HepG2 (cell line): ENCODE data around the gene PLEKHH3. TPM values are rescaled to one million over a fixed set of nuclear protein-coding genes. Genes with fewer than 3 reads are reported as not detected.

Experiments
- GABPB1 ChIP-seq: IDR thresholded peaks from 2 replicates; pipeline ENCODE4 v1.6.1; 2016; ENCODE audit warnings: mild to moderate bottlenecking, missing genetic modification reagents, moderate library complexity, missing compliant biosample characterization
- HCFC1 ChIP-seq: fragments of 150-350 bp; IDR thresholded peaks from 2 replicates; pipeline ENCODE4 v1.6.1; 2014; ENCODE audit warnings: low read depth, low read length
- HNF4A ChIP-seq: sonication (generic); formaldehyde crosslinking; IDR thresholded peaks from 2 replicates; pipeline ENCODE4 v1.4.0; 2020; ENCODE audit warnings: missing genetic modification reagents
- HOXA7 ChIP-seq: sonication (generic); formaldehyde crosslinking; IDR thresholded peaks from 2 replicates; pipeline ENCODE4 v1.8.1; 2022; ENCODE audit warnings: mild to moderate bottlenecking, missing genetic modification reagents, moderate library complexity
- KLF13 ChIP-seq: sonication (generic); formaldehyde crosslinking; IDR thresholded peaks from 2 replicates; pipeline ENCODE4 v1.4.0; 2020; ENCODE audit warnings: mild to moderate bottlenecking, missing genetic modification reagents
- NCOR1 ChIP-seq: fragments of 200-600 bp; sonication (generic); IDR thresholded peaks from 2 replicates; pipeline ENCODE4 v1.7.0; 2017; ENCODE audit warnings: antibody characterized with exemption, low read length, borderline replicate concordance
- RAD51 ChIP-seq: fragments of 450-650 bp; IDR thresholded peaks from 2 replicates; pipeline ENCODE4 v1.6.1; 2016; ENCODE audit warnings: borderline replicate concordance
- RBM39 ChIP-seq: fragments of 200-400 bp; formaldehyde crosslinking; IDR thresholded peaks from one replicate; pipeline ENCODE4 v1.6.1; 2018; ENCODE audit warnings: antibody characterized with exemption, mild to moderate bottlenecking, low read depth, low read length; ENCODE audit not compliant: poor library complexity, severe bottlenecking
- RELA ChIP-seq: sonication (generic); formaldehyde crosslinking; IDR thresholded peaks from 2 replicates; pipeline ENCODE4 v1.4.0; 2020; ENCODE audit warnings: missing genetic modification reagents
- SATB2 ChIP-seq: sonication (generic); formaldehyde crosslinking; IDR thresholded peaks from 2 replicates; pipeline ENCODE4 v1.5.0; 2020; ENCODE audit warnings: missing genetic modification reagents
- SRF ChIP-seq: IDR thresholded peaks from 2 replicates; pipeline ENCODE4 v1.6.1; 2011; ENCODE audit warnings: mild to moderate bottlenecking, low read depth, low read length, moderate library complexity
- ZNF496 ChIP-seq: sonication (generic); formaldehyde crosslinking; IDR thresholded peaks from 2 replicates; pipeline ENCODE4 v1.8.1; 2023; ENCODE audit warnings: mild to moderate bottlenecking, moderate library complexity, missing genetic modification reagents; ENCODE audit not compliant: insufficient replicate concordance
- ZNF563 ChIP-seq: sonication (generic); formaldehyde crosslinking; IDR thresholded peaks from 2 replicates; pipeline ENCODE4 v1.8.0; 2022; ENCODE audit warnings: mild to moderate bottlenecking, moderate library complexity, missing genetic modification reagents
- polyA plus RNA-seq, 8 experiments: library from polyadenylated mRNA; depleted of rRNA in 3 of 8; stranded (reverse) in 7 of 8; unstranded in 1 of 8; fragments of >200 nt; fragmentation: Illumina TruSeq in 4 of 8; extraction: Trizol in 4 of 8; gene quantifications; 2 replicates each; pipeline versions ENCODE4 v1.2.1 to v1.2.3, GENCODE V29; 2011 to 2016; ENCODE audit warnings: low read depth in 4 of 8, missing spikeins in 1 of 8, mixed read lengths in 1 of 8; ENCODE audit not compliant: insufficient read depth in 1 of 8
- total RNA-seq, 5 experiments: library from RNA; depleted of rRNA; stranded (reverse); fragments of >200 nt; fragmentation: Illumina TruSeq; extraction: Trizol; gene quantifications; 2 replicates each; pipeline ENCODE4 v1.2.3, GENCODE V29; 2016; ENCODE audit warnings: low read depth in 1 of 5
- TF ChIP-seq, protein P1 (sequence below): IDR thresholded peaks from 2 replicates; pipeline ENCODE4 v1.6.1; 2016; ENCODE audit warnings: low read depth, missing genetic modification reagents, missing compliant biosample characterization
- TF ChIP-seq, protein P2 (sequence below): sonication (generic); formaldehyde crosslinking; IDR thresholded peaks from 2 replicates; pipeline ENCODE4 v1.5.1; 2020; ENCODE audit warnings: missing genetic modification reagents, mild to moderate bottlenecking, borderline replicate concordance

Gene PLEKHH3
- total and polyA plus RNA-seq, 2 of the 13 experiments (the other 11 are each of a cell fraction or from before 2014, with no cell fraction given), result 6.0 to 19.9 TPM

DNA sequence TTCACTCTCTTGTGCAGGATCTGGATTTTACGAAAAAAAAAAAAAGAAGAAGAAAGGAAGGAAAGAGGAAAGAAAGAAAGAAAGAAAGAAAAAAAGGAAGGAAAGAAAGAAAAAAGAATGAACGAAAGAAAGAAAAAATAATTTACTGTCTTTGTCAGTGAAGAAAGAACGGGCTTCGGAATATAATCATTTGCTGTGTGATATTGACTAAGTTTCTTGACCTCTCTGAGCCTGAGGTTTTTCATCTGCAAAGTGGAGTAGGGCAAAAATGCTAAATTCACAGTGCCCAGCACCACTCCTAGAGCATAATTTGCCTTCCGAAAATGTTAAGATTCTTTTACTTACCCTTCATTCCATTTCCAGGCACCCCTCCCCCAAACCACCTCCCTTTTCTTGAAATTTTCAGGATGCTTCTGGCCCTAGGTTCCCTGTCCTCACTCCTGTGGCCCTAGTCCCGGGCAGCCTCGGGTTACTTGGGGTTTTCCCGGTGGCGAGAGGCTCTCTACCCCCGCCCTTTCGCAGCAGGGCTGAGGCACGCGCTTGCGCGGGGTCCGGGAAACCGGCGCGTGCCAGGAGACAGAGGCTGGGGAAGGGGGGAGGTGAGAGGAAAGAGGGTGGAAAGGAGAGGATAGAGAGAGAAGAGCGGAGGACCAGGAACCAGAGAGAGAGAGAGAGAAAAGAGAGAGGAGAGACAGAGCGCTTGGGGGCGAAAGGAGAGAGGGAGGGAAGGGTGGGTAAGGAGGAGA, 5.4 kb upstream of the PLEKHH3 start, which contains the start of gene CNTNAP1 (continued):
- TF ChIP-seq RBM39, result peak; percentile 84
- 0 out of 2 replicates have a peak, but pooled peaks have one; percentile 11 for TF ChIP-seq NCOR1
- TF ChIP-seq, protein P1, sequence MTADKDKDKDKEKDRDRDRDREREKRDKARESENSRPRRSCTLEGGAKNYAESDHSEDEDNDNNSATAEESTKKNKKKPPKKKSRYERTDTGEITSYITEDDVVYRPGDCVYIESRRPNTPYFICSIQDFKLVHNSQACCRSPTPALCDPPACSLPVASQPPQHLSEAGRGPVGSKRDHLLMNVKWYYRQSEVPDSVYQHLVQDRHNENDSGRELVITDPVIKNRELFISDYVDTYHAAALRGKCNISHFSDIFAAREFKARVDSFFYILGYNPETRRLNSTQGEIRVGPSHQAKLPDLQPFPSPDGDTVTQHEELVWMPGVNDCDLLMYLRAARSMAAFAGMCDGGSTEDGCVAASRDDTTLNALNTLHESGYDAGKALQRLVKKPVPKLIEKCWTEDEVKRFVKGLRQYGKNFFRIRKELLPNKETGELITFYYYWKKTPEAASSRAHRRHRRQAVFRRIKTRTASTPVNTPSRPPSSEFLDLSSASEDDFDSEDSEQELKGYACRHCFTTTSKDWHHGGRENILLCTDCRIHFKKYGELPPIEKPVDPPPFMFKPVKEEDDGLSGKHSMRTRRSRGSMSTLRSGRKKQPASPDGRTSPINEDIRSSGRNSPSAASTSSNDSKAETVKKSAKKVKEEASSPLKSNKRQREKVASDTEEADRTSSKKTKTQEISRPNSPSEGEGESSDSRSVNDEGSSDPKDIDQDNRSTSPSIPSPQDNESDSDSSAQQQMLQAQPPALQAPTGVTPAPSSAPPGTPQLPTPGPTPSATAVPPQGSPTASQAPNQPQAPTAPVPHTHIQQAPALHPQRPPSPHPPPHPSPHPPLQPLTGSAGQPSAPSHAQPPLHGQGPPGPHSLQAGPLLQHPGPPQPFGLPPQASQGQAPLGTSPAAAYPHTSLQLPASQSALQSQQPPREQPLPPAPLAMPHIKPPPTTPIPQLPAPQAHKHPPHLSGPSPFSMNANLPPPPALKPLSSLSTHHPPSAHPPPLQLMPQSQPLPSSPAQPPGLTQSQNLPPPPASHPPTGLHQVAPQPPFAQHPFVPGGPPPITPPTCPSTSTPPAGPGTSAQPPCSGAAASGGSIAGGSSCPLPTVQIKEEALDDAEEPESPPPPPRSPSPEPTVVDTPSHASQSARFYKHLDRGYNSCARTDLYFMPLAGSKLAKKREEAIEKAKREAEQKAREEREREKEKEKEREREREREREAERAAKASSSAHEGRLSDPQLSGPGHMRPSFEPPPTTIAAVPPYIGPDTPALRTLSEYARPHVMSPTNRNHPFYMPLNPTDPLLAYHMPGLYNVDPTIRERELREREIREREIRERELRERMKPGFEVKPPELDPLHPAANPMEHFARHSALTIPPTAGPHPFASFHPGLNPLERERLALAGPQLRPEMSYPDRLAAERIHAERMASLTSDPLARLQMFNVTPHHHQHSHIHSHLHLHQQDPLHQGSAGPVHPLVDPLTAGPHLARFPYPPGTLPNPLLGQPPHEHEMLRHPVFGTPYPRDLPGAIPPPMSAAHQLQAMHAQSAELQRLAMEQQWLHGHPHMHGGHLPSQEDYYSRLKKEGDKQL (CRISPR knock-in tag), result no peak
- TF ChIP-seq RAD51, result no peak
- no peak for TF ChIP-seq SATB2 (CRISPR knock-in tag)
- TF ChIP-seq HNF4A (CRISPR knock-in tag), result 0 out of 2 replicates have a peak, but pooled peaks have one; percentile 32
- TF ChIP-seq, protein P2, sequence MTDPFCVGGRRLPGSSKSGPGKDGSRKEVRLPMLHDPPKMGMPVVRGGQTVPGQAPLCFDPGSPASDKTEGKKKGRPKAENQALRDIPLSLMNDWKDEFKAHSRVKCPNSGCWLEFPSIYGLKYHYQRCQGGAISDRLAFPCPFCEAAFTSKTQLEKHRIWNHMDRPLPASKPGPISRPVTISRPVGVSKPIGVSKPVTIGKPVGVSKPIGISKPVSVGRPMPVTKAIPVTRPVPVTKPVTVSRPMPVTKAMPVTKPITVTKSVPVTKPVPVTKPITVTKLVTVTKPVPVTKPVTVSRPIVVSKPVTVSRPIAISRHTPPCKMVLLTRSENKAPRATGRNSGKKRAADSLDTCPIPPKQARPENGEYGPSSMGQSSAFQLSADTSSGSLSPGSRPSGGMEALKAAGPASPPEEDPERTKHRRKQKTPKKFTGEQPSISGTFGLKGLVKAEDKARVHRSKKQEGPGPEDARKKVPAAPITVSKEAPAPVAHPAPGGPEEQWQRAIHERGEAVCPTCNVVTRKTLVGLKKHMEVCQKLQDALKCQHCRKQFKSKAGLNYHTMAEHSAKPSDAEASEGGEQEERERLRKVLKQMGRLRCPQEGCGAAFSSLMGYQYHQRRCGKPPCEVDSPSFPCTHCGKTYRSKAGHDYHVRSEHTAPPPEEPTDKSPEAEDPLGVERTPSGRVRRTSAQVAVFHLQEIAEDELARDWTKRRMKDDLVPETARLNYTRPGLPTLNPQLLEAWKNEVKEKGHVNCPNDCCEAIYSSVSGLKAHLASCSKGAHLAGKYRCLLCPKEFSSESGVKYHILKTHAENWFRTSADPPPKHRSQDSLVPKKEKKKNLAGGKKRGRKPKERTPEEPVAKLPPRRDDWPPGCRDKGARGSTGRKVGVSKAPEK (CRISPR knock-in tag), result no peak; the same call in 1 of the 2 replicates
- TF ChIP-seq SRF, result no peak
- TF ChIP-seq ZNF496, result no peak
- 0 out of 2 replicates have a peak, but pooled peaks have one; percentile 22 for TF ChIP-seq KLF13 (CRISPR knock-in tag)
- TF ChIP-seq ZNF563 (CRISPR knock-in tag), result 0 out of 2 replicates have a peak, but pooled peaks have one; percentile 79
- peak; percentile 10; the same call in 1 of the 2 replicates for TF ChIP-seq GABPB1 (CRISPR knock-in tag)
- no peak for TF ChIP-seq HOXA7 (CRISPR knock-in tag)
- TF ChIP-seq RELA (CRISPR knock-in tag), result no peak; the same call in 1 of the 2 replicates
- no peak for TF ChIP-seq HCFC1
